Heart left ventricle (tissue), 13 donors: ENCODE measurements around the gene CDKL2.

ENCODE experiments used
- POLR2A ChIP-seq, 2 donors: fragments of 450-650 bp; IDR thresholded peaks; one replicate each; pipeline ENCODE4 v1.6.1; 2017; ENCODE audit warnings: antibody characterized with exemption in 2 of 2, mild to moderate bottlenecking in 2 of 2, moderate library complexity in 2 of 2
- TF ChIP-seq, protein P1 (sequence below), 12 donors: fragments of 200-600 bp; sonication (generic) in 4 of 12; IDR thresholded peaks; one replicate each; pipeline versions ENCODE4 v1.5.0 to v1.8.0; 2018 to 2022; ENCODE audit warnings: antibody characterized with exemption in 12 of 12, mild to moderate bottlenecking in 5 of 12
- donor health status: ischemic (EF 13 %, LVEDD 7.1; RV severe dilation, severe dysfunction).
- donor health status: DM: no; HTN: yes; CAD: no.
- donor health status: DM: no; HTN: no; CAD: no.
- donor health status: ischemic (EF 25% LVEDD 6.9; RV normal size, moderate dysfunction).
- donor health status: ischemic (EF 25% LVEDD 5.7; RV mildly dilated, moderate dysfunction).
- donor health status: ischemic (EF 35%, LVEDD 5.7; RV mildly dilated, moderate dysfunction).
- donor health status: nonischemic (EF 11% LVEDD 7.7; RV severe dilation, severe dysfunction).
- donor health status: DM: yes; HTN: yes; CAD: no.
- donor health status: PGD.
- donor health status: ischemic (EF 29% LVEDD 5.4; RV normal size, mild dysfunction).
- donor health status: nonischemic (EF 23%, LVEDD 6.1; RV moderate dilation, normal function).

DNA sequence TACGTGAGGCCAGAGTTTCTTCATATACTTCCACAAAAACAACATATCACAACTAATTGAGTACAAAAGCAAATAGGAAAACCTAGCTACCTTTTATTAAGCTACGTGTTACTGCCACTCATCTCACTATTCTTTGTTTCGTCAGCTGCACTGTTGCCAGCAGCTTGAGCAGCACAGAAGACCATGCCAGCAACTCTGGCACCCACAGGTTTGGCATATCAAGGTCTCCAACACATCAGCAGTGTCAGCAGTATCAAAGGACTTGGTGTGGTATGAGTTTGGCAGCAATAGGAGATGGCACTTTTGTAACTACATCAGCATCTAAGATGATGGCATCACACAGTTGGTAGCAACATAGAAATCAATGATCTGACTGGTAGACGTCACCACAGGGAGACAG, 30.7 kb downstream of the CDKL2 start:
- TF ChIP-seq, protein P1, sequence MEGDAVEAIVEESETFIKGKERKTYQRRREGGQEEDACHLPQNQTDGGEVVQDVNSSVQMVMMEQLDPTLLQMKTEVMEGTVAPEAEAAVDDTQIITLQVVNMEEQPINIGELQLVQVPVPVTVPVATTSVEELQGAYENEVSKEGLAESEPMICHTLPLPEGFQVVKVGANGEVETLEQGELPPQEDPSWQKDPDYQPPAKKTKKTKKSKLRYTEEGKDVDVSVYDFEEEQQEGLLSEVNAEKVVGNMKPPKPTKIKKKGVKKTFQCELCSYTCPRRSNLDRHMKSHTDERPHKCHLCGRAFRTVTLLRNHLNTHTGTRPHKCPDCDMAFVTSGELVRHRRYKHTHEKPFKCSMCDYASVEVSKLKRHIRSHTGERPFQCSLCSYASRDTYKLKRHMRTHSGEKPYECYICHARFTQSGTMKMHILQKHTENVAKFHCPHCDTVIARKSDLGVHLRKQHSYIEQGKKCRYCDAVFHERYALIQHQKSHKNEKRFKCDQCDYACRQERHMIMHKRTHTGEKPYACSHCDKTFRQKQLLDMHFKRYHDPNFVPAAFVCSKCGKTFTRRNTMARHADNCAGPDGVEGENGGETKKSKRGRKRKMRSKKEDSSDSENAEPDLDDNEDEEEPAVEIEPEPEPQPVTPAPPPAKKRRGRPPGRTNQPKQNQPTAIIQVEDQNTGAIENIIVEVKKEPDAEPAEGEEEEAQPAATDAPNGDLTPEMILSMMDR (IDR thresholded peaks at IDR 0.05), result no peak
- TF ChIP-seq POLR2A (IDR thresholded peaks at IDR 0.05), result no peak
